DMS 273 treated with DMSO at 0.1 percent for 48 hours (cell line): ENCODE data around the gene DLG2.
"Not testable (repeated sequence)": the region's sequence is repeated elsewhere in the genome, so short reads cannot be mapped to it uniquely, and the experiment has no call there.

ENCODE experiments used
- DNase-seq: peaks from one replicate; lab custom pipeline; 2025; lab: John Stamatoyannopoulos, UW

The DLG2 gene

DNA sequence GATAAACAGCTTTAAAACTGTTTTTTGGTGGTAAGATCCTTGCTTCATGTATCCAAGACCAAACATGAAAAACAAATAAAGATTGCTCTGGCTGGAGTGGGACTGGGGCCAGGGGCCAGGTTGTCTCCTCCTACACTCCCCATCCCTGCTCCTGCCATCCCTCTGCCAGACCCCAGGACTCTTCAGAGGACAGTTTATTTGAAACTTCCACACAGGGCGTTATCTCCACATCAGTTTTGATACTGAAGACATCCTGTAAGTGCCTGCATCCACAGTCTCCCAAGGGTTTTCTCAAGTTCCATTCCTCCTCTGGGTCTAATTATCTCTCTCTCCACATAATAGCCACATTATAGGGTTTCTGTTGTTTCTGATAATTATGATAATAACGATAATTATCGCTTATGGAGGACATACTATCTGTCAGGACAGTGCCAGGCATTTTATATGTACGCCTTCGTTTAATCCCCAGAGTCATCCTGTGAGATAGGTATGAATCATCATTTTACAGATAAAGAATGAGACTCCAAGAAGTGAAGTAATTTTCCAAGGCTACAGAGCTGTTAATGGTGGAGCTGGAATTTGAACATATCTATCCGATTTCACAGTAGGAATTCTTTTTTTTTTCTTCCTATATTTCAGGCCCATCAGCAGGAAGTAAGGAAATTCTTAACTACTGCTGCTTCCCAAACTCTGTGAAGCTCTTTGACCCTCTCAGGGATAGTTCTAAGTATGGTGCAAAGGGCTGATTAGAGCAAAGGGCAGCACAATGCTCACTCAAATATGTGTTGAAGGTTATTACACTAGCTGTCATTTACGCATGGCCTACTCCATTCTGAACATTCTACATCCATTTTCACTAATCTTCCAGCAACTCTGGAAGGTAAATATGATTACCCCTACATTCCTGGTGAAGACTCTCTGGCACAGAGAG lies 1852.9 kb downstream of the DLG2 start:
- DNase-seq = no peak

DNA sequence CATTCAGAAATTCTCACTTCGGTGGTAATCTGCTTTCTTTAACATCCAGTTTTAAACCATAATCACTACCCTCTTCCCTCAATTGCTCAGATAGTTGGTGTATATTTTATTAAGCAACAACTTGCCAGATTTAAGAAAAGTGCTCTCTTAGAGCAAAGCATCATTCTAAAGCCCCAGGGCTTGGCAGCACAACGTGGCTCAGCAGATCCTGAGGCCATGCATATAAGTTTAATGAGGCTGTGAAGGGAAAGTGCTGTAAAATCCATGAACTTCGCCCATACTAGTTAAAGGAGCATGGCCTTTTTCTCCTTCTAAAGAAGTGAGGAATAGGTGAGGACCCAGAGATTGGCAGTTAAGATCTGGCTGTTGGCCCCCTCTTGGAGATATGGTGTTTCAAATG lies 1858.7 kb downstream of the DLG2 start:
- no peak for DNase-seq

DNA sequence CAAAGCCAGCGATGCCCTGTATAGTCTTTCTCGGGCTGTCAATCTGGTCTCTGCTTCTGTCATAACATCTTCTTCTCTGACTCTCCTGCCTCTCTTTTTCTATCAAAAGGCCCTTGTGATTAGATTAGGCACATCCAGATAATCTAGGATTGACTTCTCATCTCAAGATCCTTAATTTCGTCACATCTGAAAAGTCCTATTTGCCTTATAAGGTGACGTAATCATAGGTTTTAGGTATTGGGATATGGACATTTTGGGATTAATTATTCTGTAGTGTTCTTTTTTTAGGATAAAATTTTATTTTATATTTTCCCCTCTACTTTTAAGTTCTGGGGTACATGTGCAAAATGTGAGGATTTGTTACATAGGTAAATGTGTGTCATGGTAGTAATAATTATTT lies 1860.2 kb downstream of the DLG2 start:
- no peak for DNase-seq

DNA sequence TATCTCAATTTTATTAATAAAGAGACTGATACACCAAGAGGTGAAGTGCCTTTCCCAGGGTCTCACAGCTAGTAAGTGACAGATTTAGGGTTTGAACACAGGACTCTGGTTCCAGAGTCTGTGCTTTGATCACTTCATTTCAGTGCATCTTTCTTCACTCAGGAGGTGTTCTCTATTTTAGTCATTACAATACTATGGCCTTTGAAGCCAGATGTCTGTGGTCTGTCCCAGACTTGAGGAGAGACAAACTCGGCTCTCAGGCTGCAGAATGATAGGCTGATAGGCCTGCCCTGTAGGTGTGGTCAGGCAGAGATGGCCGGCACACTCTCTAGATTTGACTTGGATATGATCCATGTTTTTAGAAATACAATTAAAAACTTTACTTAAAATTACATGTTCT lies 1862.5 kb downstream of the DLG2 start:
- no peak for DNase-seq

DNA sequence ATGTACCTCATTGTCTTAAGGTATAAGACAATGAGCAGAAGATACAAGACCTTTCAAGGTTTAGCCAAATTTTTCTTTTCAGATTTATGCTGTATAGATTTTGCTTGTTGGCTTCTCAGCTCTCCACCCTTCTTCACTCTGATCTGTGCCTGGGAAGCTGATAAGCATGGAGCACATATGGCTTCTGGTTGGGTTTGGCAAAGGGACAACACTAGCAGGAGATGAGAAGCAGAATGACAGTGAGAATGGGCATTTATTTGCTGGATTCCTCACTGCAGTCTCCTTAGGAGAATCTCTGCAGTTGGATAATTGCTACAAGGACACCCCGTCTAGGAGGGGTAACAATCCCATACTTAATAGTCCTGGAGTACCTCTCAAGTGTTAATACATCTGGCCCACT lies 1866.2 kb downstream of the DLG2 start:
- no peak for DNase-seq

DNA sequence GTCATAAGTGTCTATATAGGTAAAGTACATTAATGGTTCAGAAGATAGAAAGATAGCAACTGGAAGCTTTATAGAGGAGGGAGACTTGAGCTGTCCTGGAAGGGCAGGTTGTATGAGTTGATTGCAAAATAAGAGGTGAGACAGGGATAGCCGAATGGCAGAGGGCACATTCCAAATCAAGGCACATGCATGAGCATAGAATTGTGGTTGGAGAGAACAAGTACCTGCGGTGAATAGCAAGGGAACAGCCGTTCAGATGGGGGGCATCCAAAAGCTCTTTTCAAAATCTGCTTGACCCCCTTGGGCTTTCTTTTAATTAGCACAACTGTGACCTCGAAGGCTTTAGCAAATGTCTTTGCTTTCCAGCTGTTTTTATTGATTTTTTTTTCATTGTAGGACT lies 1868.0 kb downstream of the DLG2 start:
- DNase-seq = no peak

DNA sequence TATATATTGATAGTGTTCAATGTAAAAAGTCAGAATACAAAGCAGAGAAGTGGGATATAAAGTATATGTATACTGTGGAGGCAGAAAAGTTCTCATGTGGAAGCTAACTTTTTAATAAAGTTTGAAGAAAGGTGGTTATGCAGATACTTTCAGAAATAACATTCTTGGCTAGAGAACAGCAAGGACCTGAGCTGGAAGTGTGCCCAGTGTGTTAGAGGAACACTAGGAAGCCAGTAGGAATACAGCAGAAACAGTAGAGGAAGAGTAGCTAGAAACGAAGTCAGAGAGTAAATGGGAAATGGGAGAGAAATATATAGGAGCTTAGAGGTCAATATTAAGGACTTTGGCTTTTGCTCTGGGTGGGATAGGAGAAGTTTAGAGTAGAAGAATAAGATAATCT lies 1876.1 kb downstream of the DLG2 start:
- DNase-seq = no peak

DNA sequence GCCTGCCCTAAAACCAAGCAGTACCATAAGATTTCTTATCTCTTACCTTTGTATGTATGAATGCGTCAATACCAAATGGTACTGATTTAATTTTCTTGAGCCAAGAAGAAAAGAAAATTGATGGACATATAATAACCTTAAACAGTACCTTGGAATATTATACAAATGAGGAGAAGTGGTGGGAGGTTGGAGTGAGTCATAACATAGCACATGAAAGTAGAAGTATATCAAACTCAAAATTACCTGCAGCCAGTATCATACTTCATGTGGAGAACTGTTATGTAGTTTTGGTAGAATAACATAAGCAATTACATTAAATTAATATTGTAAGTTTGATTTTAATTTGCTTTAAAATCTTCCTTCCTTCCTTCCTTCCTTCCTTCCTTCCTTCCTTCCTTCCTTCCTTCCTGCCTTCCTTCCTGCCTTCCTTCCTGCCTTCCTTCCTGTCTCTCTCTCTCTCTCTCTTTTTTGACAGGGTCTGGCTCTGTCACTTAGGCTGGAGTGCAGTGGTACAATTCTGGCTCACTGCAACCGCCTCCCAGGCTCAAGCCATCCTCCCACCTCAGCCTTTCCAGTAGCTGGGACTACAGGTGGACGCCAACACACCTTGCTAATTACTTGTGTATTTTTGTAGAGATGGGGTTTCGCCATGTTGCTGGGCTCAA lies 1880.1 kb downstream of the DLG2 start:
- no peak for DNase-seq

DNA sequence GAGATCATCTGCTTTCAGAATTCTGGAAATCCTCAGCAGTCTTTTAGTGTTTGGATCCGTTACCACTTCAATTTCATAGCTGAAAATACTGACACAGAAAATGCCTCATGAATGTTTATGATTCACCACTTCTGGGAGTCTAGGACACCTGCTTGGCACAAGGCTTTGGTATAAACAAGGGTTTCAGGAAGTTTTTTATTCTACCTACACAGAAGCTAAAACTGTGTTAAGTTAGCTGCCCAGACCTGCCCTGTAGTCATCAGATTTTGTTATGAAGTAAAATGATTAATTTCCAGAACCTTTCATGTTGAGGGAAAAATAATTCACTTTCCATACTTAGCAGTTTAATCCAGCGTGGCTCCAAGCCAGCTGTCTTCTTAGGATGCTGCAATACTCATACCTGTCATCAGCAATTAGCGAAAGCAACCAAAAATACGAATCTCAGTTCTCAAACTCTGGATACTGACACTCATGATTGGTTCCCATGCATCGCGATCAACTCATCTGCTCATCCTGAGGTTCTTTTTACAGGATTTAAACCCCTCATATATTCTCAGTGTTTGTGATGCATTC lies 1882.4 kb downstream of the DLG2 start:
- DNase-seq = no peak

DNA sequence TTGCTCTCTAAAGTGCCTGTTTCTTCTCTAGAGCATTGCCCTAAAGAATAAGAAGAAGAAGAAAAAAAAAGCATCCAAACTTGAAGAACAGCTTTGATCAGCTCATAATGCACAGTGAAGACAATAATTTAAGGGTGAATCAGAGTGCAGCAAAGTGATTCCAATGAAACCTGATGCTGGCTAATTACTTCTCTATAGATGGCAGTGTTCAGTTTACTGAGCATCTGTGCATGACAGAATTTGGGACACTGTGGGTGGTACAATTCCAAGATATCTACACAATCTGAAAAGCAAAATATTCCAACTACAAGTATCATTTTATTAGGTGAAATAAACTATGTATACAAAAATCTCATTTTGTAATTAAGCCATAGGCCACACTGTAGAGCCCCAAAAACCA lies 1890.5 kb downstream of the DLG2 start:
- DNase-seq = no peak

DNA sequence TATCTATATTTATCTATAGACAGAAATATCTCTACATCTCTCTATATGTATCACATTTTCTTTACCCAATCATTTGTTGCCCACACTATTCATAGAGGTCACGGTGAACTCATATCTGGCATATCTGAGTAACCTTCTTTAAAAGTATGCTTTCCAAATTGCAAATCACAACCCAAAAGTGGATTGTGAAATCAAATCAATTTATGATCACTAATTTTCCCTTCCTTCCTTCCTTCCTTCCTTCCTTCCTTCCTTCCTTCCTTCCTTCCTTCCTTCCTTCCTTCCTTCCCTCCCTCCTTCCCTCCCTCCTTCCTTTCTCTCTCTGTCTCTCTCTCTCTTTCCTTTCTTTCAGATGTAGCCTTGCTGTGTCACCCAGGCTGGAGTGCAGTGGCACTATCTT lies 1893.0 kb downstream of the DLG2 start:
- no peak for DNase-seq

DNA sequence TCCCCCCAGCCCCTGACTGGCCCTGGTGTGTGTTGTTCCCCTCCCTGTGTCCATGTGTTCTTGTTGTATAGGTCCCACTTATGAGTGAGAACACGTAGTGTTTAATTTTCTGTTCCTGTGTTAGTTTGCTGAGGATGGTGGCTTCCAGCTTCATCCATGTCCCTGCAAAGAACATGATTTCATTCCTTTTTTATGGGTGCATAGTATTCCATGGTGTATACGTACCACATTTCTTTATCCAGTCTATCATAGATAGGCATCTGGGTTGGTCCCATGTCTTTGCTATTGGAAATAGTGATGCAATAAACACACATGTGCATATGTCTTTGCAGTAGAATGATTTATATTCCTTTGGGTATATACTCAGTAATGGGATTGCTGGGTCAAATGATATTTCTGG lies 1895.9 kb downstream of the DLG2 start:
- DNase-seq = not testable (repeated sequence)

DNA sequence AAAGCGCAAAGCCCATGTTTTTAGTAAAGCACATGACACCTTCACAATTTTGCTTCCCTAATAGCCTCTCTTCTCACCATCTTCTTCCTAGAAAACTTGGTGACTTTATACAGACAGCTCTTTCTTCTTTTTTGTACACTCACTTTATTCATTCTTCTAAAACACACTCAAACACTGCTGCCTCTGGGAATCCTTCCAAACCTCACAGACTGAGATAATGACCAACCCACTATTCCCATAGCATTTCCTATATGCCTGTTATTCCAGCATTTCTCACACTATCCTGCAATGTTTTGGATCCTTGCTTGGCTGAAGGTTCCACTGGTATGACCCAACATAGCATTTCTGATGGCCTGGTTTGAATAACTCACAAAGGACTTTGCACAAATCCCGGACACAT lies 1898.9 kb downstream of the DLG2 start:
- no peak for DNase-seq

DNA sequence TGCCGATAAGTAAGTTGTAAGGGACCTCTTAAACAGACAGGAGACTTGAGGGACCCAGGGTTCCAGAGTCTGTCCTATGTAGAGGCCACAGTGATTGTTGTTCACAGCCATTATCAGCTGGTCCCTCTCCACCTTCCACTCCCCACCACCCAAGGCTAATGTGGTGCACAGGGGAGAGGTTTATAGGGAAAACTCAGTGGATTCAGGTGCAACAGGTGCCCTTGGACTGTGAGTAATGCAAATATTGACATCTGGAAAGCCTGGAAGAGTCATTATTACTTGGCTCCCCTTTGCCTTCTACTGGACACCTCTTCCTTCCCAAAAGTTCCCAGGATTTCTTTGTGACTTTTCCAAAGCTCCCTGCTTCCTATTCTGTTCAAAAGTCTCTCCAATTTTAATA lies 1899.9 kb downstream of the DLG2 start:
- no peak for DNase-seq

DNA sequence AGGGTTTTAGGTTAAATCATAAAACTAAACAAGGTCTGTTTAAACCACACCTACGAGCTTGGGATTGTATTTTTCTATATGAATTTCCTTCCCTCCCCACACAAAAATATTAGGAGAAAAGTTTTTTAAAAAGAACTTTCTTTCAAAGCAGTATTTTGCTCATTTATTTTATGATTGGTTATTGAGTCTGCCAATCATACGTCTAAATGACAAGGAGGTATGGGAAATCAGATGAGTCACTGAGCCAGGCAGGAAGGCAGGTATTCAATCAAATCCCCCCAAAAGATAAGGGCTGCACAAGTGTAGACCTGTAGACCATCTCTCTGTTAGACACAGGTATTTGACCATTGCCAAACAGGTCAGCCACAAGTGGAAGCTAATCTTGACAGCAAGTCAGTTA lies 1900.8 kb downstream of the DLG2 start:
- no peak for DNase-seq

DNA sequence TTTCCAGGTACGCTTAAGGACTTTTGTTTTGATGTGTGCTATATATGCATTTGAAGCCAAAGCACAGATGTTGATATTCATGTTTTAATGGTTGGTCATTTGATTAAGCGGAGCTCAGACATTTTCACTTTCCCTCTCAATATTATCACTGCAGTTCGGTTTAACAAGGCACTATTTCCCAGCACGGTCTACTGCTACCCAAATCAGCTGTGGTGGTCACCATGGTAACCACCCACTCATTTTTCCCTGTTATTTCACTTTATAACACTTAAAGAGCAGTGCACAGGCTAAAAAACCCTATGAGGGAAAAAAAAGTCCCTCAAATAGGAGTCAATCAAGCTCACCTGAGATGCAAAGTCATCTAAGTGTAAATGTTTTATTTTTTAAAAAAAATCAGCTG lies 1901.4 kb downstream of the DLG2 start:
- DNase-seq = no peak

DNA sequence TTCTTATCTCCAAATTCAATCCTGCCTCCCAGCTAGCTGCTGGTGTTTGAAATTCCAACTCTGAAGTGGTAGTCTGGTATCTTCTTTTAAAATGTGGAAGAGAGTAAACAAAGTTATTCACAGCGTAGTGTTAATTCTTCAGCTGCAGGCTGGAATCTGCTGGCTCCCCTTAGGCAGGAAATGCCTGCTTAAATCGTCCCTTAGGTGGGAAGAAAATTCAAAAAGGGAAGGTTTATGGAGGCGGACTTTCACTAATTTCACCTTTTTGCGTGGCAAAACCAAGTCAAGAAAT lies 1901.9 kb downstream of the DLG2 start:
- DNase-seq = no peak

DNA sequence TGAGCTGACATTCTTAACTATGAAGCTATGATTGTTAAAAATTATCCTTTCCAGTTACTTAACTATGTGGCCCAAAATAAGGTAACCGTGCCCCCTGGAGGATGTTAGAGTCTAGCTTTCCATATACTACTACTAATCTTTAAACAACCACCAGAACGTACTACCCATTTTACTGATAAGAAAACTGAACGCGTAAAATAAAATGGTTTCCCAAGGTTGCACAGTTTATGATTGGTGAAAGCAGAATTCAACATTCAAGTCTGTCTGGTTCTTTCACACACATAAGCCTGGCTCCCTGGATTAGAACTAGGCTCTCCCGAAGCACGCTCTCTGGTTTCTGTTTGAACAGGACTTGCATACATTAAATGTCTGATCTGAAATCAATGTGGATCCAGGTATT lies 1903.1 kb downstream of the DLG2 start:
- DNase-seq = no peak

DNA sequence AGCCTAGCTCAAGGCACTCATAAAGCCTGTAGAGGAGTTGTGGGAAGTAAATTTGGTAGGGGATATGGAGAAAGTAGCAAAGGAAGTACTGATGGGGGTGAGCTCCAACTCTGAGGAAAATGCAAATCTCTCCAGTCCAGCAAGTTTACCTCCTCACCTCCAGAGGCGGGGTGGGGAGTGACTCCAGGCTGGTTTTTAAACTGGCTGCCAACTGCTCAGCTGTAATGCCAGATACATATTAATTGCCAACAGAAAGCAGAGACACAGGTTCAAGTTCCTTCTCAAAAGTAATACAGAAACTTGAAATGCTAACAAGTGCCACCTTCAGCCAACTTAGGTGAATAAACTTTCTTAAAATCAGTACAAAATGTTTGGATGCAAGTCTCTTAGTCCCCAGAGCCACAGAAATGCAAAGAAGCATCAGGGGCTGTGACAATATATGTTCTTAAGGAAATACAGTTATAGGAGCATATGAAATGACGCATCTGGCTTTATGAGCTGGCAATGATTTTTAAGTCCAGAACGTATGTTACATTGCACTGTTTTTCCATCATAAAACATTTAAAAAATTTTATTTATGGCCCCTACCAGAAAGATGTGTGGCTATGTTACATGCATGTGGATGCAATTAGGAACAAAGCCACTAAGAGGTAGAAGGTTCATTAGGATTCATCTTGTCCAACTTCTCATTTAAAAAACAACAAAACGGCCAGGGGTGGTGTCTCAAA lies 1904.6 kb downstream of the DLG2 start:
- no peak for DNase-seq

DNA sequence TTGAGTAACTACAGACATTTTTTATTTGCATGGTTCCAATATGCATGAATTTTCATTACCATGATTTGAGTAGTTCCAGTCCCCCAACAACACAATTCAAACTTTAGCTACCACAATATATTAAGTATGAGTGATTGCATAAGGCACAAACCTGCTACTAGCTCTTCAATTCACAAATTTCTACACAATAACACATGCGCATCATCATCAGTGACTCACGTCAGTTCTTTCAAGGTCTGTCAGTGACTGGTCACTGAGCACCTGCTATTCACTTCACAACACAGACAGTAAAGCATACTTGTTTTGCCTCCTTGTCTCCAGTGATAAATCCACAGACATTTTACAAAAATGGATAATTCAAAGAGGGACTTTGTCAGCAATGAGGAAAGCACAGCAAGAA lies 1905.9 kb downstream of the DLG2 start:
- DNase-seq = no peak

DNA sequence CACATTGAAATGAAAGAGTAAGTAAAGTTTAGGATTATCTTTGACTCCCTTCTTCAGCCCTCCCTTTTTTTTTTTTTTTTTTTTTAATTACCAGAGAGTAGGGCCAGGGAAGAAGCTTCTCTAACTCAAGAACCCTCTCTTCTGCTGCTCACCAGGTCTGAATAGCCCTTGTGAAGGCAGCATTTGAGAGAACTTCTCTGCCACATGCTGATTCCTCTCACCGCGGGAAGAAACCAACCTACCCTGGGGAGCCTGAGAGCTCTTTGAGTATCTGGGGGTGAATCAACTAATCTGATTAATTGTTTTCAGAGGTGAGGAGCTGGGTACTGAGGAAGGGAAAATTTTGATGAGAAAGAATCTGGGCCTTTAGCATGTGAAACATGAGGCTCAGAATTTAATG lies 1906.5 kb downstream of the DLG2 start:
- no peak for DNase-seq

DNA sequence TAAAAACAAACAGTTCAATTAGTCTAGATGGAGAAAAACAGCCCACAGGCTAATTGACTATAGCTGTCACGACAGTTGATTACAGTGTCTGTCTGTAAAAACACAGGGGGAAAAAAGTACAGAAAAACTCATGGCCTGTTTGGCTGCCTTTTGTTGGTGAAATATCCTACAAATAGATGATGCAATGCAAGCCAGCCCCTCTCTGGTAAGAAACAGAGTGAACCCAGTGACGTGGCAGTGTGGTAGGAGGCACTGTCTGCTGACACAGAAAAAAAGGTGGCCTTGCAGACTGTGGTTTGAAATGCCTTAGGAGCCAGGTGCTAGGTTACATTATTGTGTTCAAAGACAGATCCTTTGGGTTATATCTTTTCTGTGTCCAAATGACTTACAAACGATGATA lies 1909.6 kb downstream of the DLG2 start:
- no peak for DNase-seq
